HL-60/S4 (cell line): Measurements from ENCODE around the gene RAB4B.
"Not testable (repeated sequence)": the region's sequence is repeated elsewhere in the genome, so short reads cannot be mapped to it uniquely, and the experiment has no call there.

Experiments
- in situ Hi-C: fragments of 300-500 bp; cut with MboI; formaldehyde crosslinking; loops from 2 replicates; pipeline ENCODE4 v1.14.3; 2022; ENCODE audit warnings: low sequenced_read_pairs

The RAB4B gene

DNA sequence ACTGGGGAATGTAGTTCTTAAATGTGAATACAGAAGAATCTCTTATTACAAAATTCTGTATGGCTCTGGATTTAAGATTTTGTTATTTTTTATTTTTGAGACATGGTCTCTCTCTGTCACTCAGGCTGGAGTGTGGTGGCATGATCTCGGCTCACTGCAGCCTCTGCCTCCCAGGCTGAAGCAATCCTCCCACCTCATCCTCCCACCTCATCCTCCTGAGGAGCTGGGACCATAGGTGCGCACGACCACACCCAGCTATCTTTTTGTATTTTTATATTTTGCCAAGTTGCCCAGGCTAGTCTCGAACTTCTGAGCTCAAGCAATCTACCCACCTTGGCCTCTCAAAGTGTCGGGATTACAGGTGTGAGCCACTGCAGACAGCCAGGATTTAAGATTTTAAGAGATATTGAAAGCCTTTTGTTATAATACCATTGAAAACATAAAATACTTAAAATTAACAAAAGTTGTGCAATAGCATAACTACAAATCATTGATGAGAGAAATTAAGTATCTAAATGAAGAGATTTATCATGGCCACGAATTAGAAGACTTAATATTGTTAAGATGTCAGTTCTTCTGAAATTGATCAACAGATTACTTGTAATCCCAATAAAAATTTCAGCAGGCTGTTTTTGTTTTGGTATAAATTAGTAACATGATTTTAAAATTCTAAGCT, 58.8 kb downstream of the RAB4B start:
- in situ Hi-C loops, result no loop called here

GRCh38 chr19:40838477-40838876, 60.4 kb downstream of the RAB4B start:
- in situ Hi-C loops, result not testable (repeated sequence)

DNA sequence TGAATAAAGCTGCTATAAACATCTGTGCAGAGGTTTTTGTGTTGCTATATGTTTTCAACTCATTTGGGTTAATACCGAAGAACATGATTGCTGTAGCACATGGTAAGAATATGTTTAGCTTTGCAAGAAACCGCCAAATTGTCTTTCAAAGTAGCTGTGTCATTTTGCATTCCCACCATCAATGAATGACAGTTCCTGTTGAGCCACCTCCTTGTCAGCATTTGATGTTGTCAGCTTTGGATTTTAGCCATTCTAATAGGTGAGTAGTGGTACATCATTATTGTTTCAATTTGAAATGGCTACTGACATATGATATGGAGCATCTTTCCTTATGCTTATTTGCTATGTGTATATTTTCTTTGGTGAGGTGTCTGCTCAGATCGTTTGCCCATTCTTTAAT, 64.0 kb downstream of the RAB4B start:
- in situ Hi-C loops, result not testable (repeated sequence)

DNA sequence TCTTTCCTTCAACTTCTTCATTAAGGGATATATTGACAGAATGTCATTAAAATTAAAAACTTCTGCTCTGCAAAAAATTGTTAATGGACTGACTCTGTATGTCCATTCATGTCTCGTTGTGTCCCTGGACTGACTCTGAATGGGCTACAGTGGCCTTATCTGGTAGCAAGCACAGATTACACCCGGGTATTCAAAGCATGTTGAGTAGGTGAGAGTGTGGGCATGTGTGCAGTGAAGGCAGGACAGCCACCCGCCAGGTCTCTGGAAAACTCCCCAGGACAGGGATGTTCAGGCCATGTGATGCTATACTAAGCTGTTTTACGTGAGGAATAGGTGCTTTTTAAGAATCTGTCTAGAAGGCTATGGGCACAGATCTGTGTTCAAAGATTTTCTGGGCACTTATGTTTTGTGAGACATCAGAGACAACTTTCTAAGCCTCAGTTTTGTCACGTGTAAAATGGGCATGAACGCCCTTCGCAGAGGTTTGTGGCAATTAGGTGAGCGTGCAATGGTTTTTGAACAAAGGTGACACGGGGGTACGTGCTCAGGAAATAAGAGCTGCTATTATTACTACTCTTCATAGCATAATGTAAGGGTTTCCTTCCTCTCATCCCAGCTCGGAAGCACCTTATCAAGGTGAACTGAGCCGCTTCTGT, 65.1 kb downstream of the RAB4B start:
- in situ Hi-C loops, result not testable (repeated sequence)

- in situ Hi-C loops, result not testable (repeated sequence)
Observed at GRCh38 chr19:40843653-40844052, 65.6 kb downstream of the RAB4B start.
